ENCODE measurements around the gene POLR1A. TPM values are rescaled to one million over a fixed set of nuclear protein-coding genes. Genes with fewer than 3 reads are reported as not detected.

POLR1A gene
- total RNA-seq, 1 donor from 2014 or later, result 45.2 TPM

DNA sequence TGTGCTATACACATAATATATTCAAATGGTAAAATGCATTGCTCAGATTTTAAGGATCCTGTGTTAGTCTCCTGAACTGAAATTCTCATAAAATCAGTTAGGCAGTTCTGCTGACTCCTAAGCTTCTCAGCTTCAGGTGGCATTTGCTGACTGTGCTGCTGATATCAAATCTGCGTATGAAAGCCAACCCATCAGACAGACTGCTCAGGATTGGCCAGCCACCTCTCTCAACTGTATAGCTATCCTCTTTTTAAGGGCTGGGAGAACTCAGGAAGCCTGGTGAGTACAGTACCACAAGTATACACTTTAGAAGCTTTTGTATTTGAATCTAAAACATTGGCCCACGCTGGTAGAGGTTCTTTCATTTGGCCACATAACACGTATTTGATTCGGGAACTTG, 29.0 kb upstream of the POLR1A start:
- Histone ChIP-seq H4K20me1 (ENCODE audit: insufficient read depth, low read length) (no peaks in the 10 kb centered on the region), H3K79me2 (ENCODE audit: insufficient read depth, low read length) (no peaks in the 10 kb centered on the region), H3K9ac (ENCODE audit: low read length) (no peak overlapping the region), H3K36me3 (ENCODE audit: insufficient read depth, low read length) (peaks cover 76% of the 10 kb centered on the region), H3K9me3 (ENCODE audit: insufficient read depth, low read depth, low read length) (no peaks in the 10 kb centered on the region), H3K27me3 (ENCODE audit: insufficient read depth, low read length) (no peaks in the 10 kb centered on the region), H3K4me3 (ENCODE audit: insufficient read depth, low read depth, low read length) (no peak overlapping the region), H3K27ac (ENCODE audit: low read depth, low read length) (no peak overlapping the region), H3K4me1 (ENCODE audit: insufficient read depth, low read length) (no peaks in the 10 kb centered on the region), H3K4me2 (ENCODE audit: low read length) (no peak overlapping the region), H2AFZ (ENCODE audit: low read depth, low read length) (no peak overlapping the region)
- H3K36me3 Mint-ChIP-seq (ENCODE audit: low read depth, unreplicated experiment), result peaks cover 33% of the 10 kb centered on the region
- no peaks in the 10 kb centered on the region for H3K27me3 Mint-ChIP-seq (ENCODE audit: low read depth, unreplicated experiment)
- H3K4me3 Mint-ChIP-seq (ENCODE audit: unreplicated experiment), result no peak overlapping the region
- TF ChIP-seq, protein P1, sequence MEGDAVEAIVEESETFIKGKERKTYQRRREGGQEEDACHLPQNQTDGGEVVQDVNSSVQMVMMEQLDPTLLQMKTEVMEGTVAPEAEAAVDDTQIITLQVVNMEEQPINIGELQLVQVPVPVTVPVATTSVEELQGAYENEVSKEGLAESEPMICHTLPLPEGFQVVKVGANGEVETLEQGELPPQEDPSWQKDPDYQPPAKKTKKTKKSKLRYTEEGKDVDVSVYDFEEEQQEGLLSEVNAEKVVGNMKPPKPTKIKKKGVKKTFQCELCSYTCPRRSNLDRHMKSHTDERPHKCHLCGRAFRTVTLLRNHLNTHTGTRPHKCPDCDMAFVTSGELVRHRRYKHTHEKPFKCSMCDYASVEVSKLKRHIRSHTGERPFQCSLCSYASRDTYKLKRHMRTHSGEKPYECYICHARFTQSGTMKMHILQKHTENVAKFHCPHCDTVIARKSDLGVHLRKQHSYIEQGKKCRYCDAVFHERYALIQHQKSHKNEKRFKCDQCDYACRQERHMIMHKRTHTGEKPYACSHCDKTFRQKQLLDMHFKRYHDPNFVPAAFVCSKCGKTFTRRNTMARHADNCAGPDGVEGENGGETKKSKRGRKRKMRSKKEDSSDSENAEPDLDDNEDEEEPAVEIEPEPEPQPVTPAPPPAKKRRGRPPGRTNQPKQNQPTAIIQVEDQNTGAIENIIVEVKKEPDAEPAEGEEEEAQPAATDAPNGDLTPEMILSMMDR (IDR thresholded peaks at IDR 0.05; ENCODE audit: insufficient read depth, low read depth, low read length), result no peak
- no peak for TF ChIP-seq EZH2 (IDR thresholded peaks at IDR 0.05; ENCODE audit: insufficient read depth, low read length)
- no peak for DNase-seq (ENCODE audit: low read depth)
- no peak for FAIRE-seq
- no peaks in the 10 kb centered on the region for H3K9me3 Mint-ChIP-seq (ENCODE audit: unreplicated experiment)
- no peaks in the 10 kb centered on the region for H3K4me1 Mint-ChIP-seq (ENCODE audit: low read depth, unreplicated experiment)
- no peak overlapping the region for H3K27ac Mint-ChIP-seq (ENCODE audit: unreplicated experiment)

DNA sequence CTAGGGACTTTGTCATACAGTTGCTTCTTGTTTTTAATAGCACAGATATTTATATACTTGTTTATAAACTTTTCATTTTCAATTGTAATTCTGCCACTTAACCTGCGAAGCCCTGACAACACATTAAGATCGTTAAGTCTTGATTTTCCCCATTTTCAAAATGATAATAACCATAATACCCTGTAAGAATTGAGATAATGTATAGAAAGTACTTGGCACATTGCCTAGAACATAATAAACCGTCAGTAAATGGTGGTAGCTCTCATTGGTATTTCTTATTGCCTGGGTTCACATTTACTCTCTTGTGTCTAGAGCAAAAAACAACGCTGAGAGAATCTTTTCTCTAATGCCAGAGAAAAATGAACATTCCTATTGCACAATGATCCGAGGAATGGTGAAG, 19.0 kb upstream of the POLR1A start:
- FAIRE-seq, result no peak
- H3K27me3 Mint-ChIP-seq (ENCODE audit: low read depth, unreplicated experiment), result no peaks in the 10 kb centered on the region
- H3K9me3 ChIP-seq (ENCODE audit: insufficient read depth, low read depth, low read length), result no peaks in the 10 kb centered on the region

DNA sequence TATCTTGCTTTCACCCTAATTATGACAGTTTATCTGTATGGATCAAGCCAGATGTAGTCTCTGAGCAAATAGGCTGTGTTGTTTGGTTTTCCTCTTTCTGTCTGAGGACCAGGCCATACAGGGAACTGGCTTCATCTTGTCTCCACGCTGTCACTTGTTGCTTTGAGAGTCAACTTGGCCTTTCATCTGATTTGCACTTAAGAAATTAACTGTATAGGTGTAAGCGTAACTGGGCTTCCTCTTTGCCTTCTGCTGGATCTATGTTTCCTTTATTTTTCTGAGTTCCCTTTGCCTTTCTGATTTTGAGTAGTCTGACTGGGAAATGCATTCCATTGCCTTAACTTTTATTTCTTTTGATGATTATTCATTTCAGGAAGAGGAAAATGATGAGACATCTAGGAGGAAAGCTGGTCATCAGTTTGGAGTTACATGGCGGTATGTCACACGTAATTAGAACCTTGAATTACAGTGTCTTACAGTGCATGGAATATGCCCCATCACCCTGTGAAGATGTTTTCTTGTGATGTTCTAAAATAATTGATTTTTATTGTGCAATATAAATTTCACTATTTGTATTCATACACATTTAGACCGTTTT, 17.7 kb upstream of the POLR1A start:
- no peak overlapping the region for H3K27ac ChIP-seq (ENCODE audit: low read depth, low read length)
- H3K4me1 ChIP-seq (ENCODE audit: insufficient read depth, low read length), result no peaks in the 10 kb centered on the region
- H3K9me3 ChIP-seq (ENCODE audit: insufficient read depth, low read depth, low read length), result no peaks in the 10 kb centered on the region
- Mint-ChIP-seq H3K4me3 (ENCODE audit: unreplicated experiment) (no peak overlapping the region), H3K27me3 (ENCODE audit: low read depth, unreplicated experiment) (no peaks in the 10 kb centered on the region), H3K36me3 (ENCODE audit: low read depth, unreplicated experiment) (peaks cover 19% of the 10 kb centered on the region), H3K4me1 (ENCODE audit: low read depth, unreplicated experiment) (no peaks in the 10 kb centered on the region), H3K9me3 (ENCODE audit: unreplicated experiment) (no peaks in the 10 kb centered on the region), H3K27ac (ENCODE audit: unreplicated experiment) (no peak overlapping the region)
- DNase-seq (ENCODE audit: low read depth) (no peak), FAIRE-seq (no peak)
- no peak overlapping the region for H3K4me2 ChIP-seq (ENCODE audit: low read length)
- peaks cover 25% of the 10 kb centered on the region for H4K20me1 ChIP-seq (ENCODE audit: insufficient read depth, low read length)
- no peak for TF ChIP-seq EZH2 (IDR thresholded peaks at IDR 0.05; ENCODE audit: insufficient read depth, low read length)
- TF ChIP-seq, protein P1 (IDR thresholded peaks at IDR 0.05; ENCODE audit: insufficient read depth, low read depth, low read length), result no peak
- H3K9ac ChIP-seq (ENCODE audit: low read length), result no peak overlapping the region
- no peaks in the 10 kb centered on the region for H3K27me3 ChIP-seq (ENCODE audit: insufficient read depth, low read length)
- H3K4me3 ChIP-seq (ENCODE audit: insufficient read depth, low read depth, low read length), result no peak overlapping the region
- peaks cover 18% of the 10 kb centered on the region for H3K79me2 ChIP-seq (ENCODE audit: insufficient read depth, low read length)
- H3K36me3 ChIP-seq (ENCODE audit: insufficient read depth, low read length), result peaks cover 84% of the 10 kb centered on the region
- no peak overlapping the region for H2AFZ ChIP-seq (ENCODE audit: low read depth, low read length)

More for the DNA sequence above, 19.0 kb upstream of the POLR1A start:
- no peak for TF ChIP-seq EZH2 (IDR thresholded peaks at IDR 0.05; ENCODE audit: insufficient read depth, low read length)
- TF ChIP-seq, protein P1 (IDR thresholded peaks at IDR 0.05; ENCODE audit: insufficient read depth, low read depth, low read length), result no peak
- H4K20me1 ChIP-seq (ENCODE audit: insufficient read depth, low read length), result peaks cover 31% of the 10 kb centered on the region
- Mint-ChIP-seq H3K27ac (ENCODE audit: unreplicated experiment) (no peak overlapping the region), H3K9me3 (ENCODE audit: unreplicated experiment) (no peaks in the 10 kb centered on the region), H3K36me3 (ENCODE audit: low read depth, unreplicated experiment) (peaks cover 18% of the 10 kb centered on the region), H3K4me1 (ENCODE audit: low read depth, unreplicated experiment) (no peaks in the 10 kb centered on the region), H3K4me3 (ENCODE audit: unreplicated experiment) (no peak overlapping the region)
- H3K4me3 ChIP-seq (ENCODE audit: insufficient read depth, low read depth, low read length), result no peak overlapping the region
- H3K4me1 ChIP-seq (ENCODE audit: insufficient read depth, low read length), result no peaks in the 10 kb centered on the region
- no peak overlapping the region for H3K9ac ChIP-seq (ENCODE audit: low read length)
- H3K79me2 ChIP-seq (ENCODE audit: insufficient read depth, low read length), result peaks cover 18% of the 10 kb centered on the region
- no peak for DNase-seq (ENCODE audit: low read depth)
- no peak overlapping the region for H2AFZ ChIP-seq (ENCODE audit: low read depth, low read length)
- H3K27ac ChIP-seq (ENCODE audit: low read depth, low read length), result no peak overlapping the region
- H3K36me3 ChIP-seq (ENCODE audit: insufficient read depth, low read length), result peaks cover 85% of the 10 kb centered on the region
- H3K27me3 ChIP-seq (ENCODE audit: insufficient read depth, low read length), result no peaks in the 10 kb centered on the region
- H3K4me2 ChIP-seq (ENCODE audit: low read length), result no peak overlapping the region
